OCI-M2 (cell line): ENCODE results near the gene COL9A3.
"Not testable (repeated sequence)": the region's sequence is repeated elsewhere in the genome, so short reads cannot be mapped to it uniquely, and the experiment has no call there.

ENCODE experiments used
- DNase-seq: peaks from one replicate; lab custom pipeline; 2025; ENCODE audit not compliant: unreplicated experiment; lab: John Stamatoyannopoulos, UW

Gene COL9A3

GRCh38 chr20:62852841-62853240, 36.0 kb downstream of the COL9A3 start:
- no peak for DNase-seq

GRCh38 chr20:62853304-62853703, 36.5 kb downstream of the COL9A3 start:
- DNase-seq = not testable (repeated sequence)

- DNase-seq = no peak
These were observed 37.3 kb downstream of the COL9A3 start for GRCh38 chr20:62854121-62854520.

GRCh38 chr20:62855120-62855519, 38.3 kb downstream of the COL9A3 start:
- DNase-seq = no peak

GRCh38 chr20:62856931-62857619, 40.2 kb downstream of the COL9A3 start:
- no peak for DNase-seq

- DNase-seq = no peak
These were observed 41.4 kb downstream of the COL9A3 start for GRCh38 chr20:62858058-62858830.

- no peak for DNase-seq
These were observed 42.9 kb downstream of the COL9A3 start for GRCh38 chr20:62859721-62860120.

- no peak for DNase-seq
These were observed 43.6 kb downstream of the COL9A3 start for GRCh38 chr20:62860391-62860923.

- no peak for DNase-seq
These were observed 44.3 kb downstream of the COL9A3 start for GRCh38 chr20:62860924-62861691.

- DNase-seq = peak; percentile 57
These were observed 45.0 kb downstream of the COL9A3 start, which contains the start of gene TCFL5 for GRCh38 chr20:62861726-62862336. Gene TCFL5, minus strand, starts transcription at chr20:62861822. Its CDS starts 152 bp downstream, at chr20:62861670.

GRCh38 chr20:62864207-62864606, 47.4 kb downstream of the COL9A3 start:
- no peak for DNase-seq

- DNase-seq = no peak
These were observed 55.5 kb downstream of the COL9A3 start for GRCh38 chr20:62872184-62872847.

GRCh38 chr20:62872862-62873261, 56.0 kb downstream of the COL9A3 start:
- DNase-seq = no peak

- DNase-seq = no peak
These were observed 56.4 kb downstream of the COL9A3 start for GRCh38 chr20:62873280-62873679.

- not testable (repeated sequence) for DNase-seq
These were observed 56.8 kb downstream of the COL9A3 start for GRCh38 chr20:62873681-62874031.

- DNase-seq = no peak
These were observed 58.1 kb downstream of the COL9A3 start for GRCh38 chr20:62874964-62875344.

- DNase-seq = no peak
These were observed 58.8 kb downstream of the COL9A3 start for GRCh38 chr20:62875419-62876361.

GRCh38 chr20:62876501-62876901, 59.7 kb downstream of the COL9A3 start:
- DNase-seq = no peak
